HCT116 (cell line): Measurements from ENCODE around the gene ACAP3. TPM values are rescaled to one million over a fixed set of nuclear protein-coding genes. Genes with fewer than 3 reads are reported as not detected.

ENCODE experiments used
- ATAC-seq: fragments of 200-7000 bp; cut with Tn5 transposase; 2 replicates; pipeline ENCODE4 v1.9.1; 2020; ENCODE audit warnings: mild to moderate bottlenecking, moderate library complexity
- BruUV-seq: library from RNA; stranded (reverse); fragments of 400-500 nt; replicated peaks from 2 replicates; lab custom pipeline; 2021; lab: Mats Ljungman, UMichigan
- CTCF ChIA-PET: fragments of 300-600 bp; sonication (Branson Sonifier 250); formaldehyde crosslinking; loops from one replicate; lab custom pipeline; 2021; ENCODE audit warnings: antibody characterized with exemption; lab: Charles Lee
- POLR2A ChIA-PET: fragments of 300-600, 350-600 bp; sonication (Branson Sonifier 250); formaldehyde crosslinking; loops from one replicate; lab custom pipeline; 2021; ENCODE audit warnings: antibody characterized with exemption; lab: Charles Lee
- RAD21 ChIA-PET, 2 experiments: fragments of 300-600 bp; sonication (Branson Sonifier 250); formaldehyde crosslinking; loops; one replicate each; lab custom pipeline; 2023; ENCODE audit warnings: low total read pairs in 2 of 2; ENCODE audit not compliant: uncharacterized antibody in 2 of 2, unreplicated experiment in 2 of 2, low non-redundant PET in 1 of 2; lab: Charles Lee
- DNase-seq: peaks from one replicate; pipeline ENCODE4 v3.0.0-alpha.2; 2010; ENCODE audit warnings: low read depth, low spot score
- H2AFZ ChIP-seq: fragments of 200-600 bp; shearing (Covaris generic), sonication (generic); 2 replicates; pipeline ENCODE4 v1.6.1; 2017; ENCODE audit warnings: low read depth, mixed run types, mixed read lengths, antibody characterized with exemption, low read length; ENCODE audit not compliant: poor library complexity, severe bottlenecking
- H3K27ac ChIP-seq: 2 replicates; pipeline ENCODE4 v1.5.1; 2012; ENCODE audit warnings: low read depth, low read length
- H3K27me3 ChIP-seq: fragments of 200-600 bp; sonication (generic); 2 replicates; pipeline ENCODE4 v1.6.1; 2016; ENCODE audit warnings: mixed run types, low read length, mixed read lengths; ENCODE audit not compliant: insufficient read depth
- H3K36me3 ChIP-seq, 2 experiments: fragments of 200-500 bp in 1 of 2; fragments of 200-600 bp in 1 of 2; sonication (Bioruptor generic) in 1 of 2; sonication (generic) in 1 of 2; 2 replicates each; pipeline versions ENCODE4 v1.5.1 to v1.6.1; 2014 to 2016; ENCODE audit warnings: low read length in 2 of 2, inconsistent platforms in 1 of 2, mixed read lengths in 1 of 2, mixed run types in 1 of 2; ENCODE audit not compliant: insufficient read depth in 2 of 2, control insufficient read depth in 1 of 2
- H3K4me1 ChIP-seq, 2 experiments: fragments of 200-600 bp in 1 of 2; sonication (generic) in 1 of 2; 2 replicates each; pipeline versions ENCODE4 v1.5.1 to v1.6.1; 2012 to 2017; ENCODE audit warnings: low read length in 2 of 2, inconsistent platforms in 1 of 2, mild to moderate bottlenecking in 1 of 2, mixed read lengths in 1 of 2, mixed run types in 1 of 2, moderate library complexity in 1 of 2; ENCODE audit not compliant: insufficient read depth in 2 of 2, control insufficient read depth in 1 of 2
- H3K4me2 ChIP-seq: fragments of 200-600 bp; sonication (generic); 2 replicates; pipeline ENCODE4 v1.6.1; 2017; ENCODE audit warnings: mixed run types, low read length, mixed read lengths
- H3K4me3 ChIP-seq, 2 experiments: fragments of 200-600 bp in 1 of 2; sonication (generic) in 1 of 2; replicated peaks in 1 of 2; 2 replicates each; pipeline ENCODE4 v1.5.1; 2011 to 2016; ENCODE audit warnings: low read length in 2 of 2, control low read depth in 1 of 2, low read depth in 1 of 2, mild to moderate bottlenecking in 1 of 2, mixed read lengths in 1 of 2, mixed run types in 1 of 2
- H3K79me2 ChIP-seq: fragments of 200-600 bp; sonication (generic); 2 replicates; pipeline ENCODE4 v1.6.1; 2017; ENCODE audit warnings: mild to moderate bottlenecking, mixed run types, low read length, moderate library complexity, mixed read lengths; ENCODE audit not compliant: insufficient read depth
- H3K9ac ChIP-seq: fragments of 200-600 bp; sonication (generic); 2 replicates; pipeline ENCODE4 v1.6.1; 2016; ENCODE audit warnings: low read length, mixed read lengths
- H3K9me2 ChIP-seq: fragments of 200-600 bp; sonication (generic), shearing (Covaris generic); 2 replicates; pipeline ENCODE4 v1.6.1; 2017; ENCODE audit warnings: mixed run types, mild to moderate bottlenecking, moderate library complexity; ENCODE audit not compliant: insufficient read depth
- H3K9me3 ChIP-seq, 2 experiments: fragments of 200-500 bp in 1 of 2; fragments of 200-600 bp in 1 of 2; sonication (Bioruptor generic) in 1 of 2; sonication (generic) in 1 of 2; 2 replicates each; pipeline ENCODE4 v1.6.1; 2014 to 2017; ENCODE audit warnings: low read length in 2 of 2, mixed read lengths in 2 of 2, inconsistent platforms in 1 of 2, low read depth in 1 of 2, mild to moderate bottlenecking in 1 of 2, mixed run types in 1 of 2, moderate library complexity in 1 of 2; ENCODE audit not compliant: control insufficient read depth in 1 of 2, insufficient read depth in 1 of 2
- H4K20me1 ChIP-seq: fragments of 200-600 bp; sonication (generic), shearing (Covaris generic); 2 replicates; pipeline ENCODE4 v1.6.1; 2017; ENCODE audit warnings: mixed run types, mild to moderate bottlenecking, moderate library complexity; ENCODE audit not compliant: insufficient read depth
- ATF3 ChIP-seq: IDR thresholded peaks from 2 replicates; pipeline ENCODE4 v1.6.1; 2012
- CEBPB ChIP-seq: IDR thresholded peaks from 2 replicates; pipeline ENCODE4 v1.6.1; 2012; ENCODE audit warnings: low read depth
- ELF1 ChIP-seq: IDR thresholded peaks from 2 replicates; pipeline ENCODE4 v1.6.1; 2012; ENCODE audit warnings: low read depth, borderline replicate concordance
- EZH2 ChIP-seq: fragments of 200-600 bp; sonication (generic); IDR thresholded peaks from 2 replicates; pipeline ENCODE4 v1.6.1; 2017; ENCODE audit warnings: antibody characterized with exemption, mixed run types
- EZH2phosphoT487 ChIP-seq: fragments of 200-600 bp; IDR thresholded peaks from 2 replicates; pipeline ENCODE4 v1.6.1; 2018; ENCODE audit warnings: antibody characterized with exemption, borderline replicate concordance
- JUND ChIP-seq: IDR thresholded peaks from 2 replicates; pipeline ENCODE4 v1.6.1; 2012
- MAX ChIP-seq: IDR thresholded peaks from 2 replicates; pipeline ENCODE4 v1.6.1; 2012
- POLR2A ChIP-seq: IDR thresholded peaks from 2 replicates; pipeline ENCODE4 v1.7.0; 2011; ENCODE audit warnings: borderline replicate concordance; ENCODE audit not compliant: insufficient read depth, insufficient read length; ENCODE audit errors: extremely low read depth
- RAD21 ChIP-seq: IDR thresholded peaks from 2 replicates; pipeline ENCODE4 v1.6.1; 2012; ENCODE audit warnings: low read depth, mild to moderate bottlenecking
- SIN3A ChIP-seq: IDR thresholded peaks from 2 replicates; pipeline ENCODE4 v1.6.1; 2012; ENCODE audit warnings: low read depth
- SP1 ChIP-seq: IDR thresholded peaks from 2 replicates; pipeline ENCODE4 v1.6.1; 2012; ENCODE audit warnings: low read depth
- YY1 ChIP-seq: IDR thresholded peaks from 2 replicates; pipeline ENCODE4 v1.6.1; 2011; ENCODE audit warnings: low read length, low read depth, moderate library complexity, mild to moderate bottlenecking; ENCODE audit not compliant: insufficient replicate concordance; ENCODE audit errors: extremely low read depth
- ZNF274 ChIP-seq: fragments of 200-500 bp; sonication (Bioruptor generic); IDR thresholded peaks from 2 replicates; pipeline ENCODE4 v1.6.1; 2014; ENCODE audit warnings: mild to moderate bottlenecking, low read depth, low read length, inconsistent platforms
- intact Hi-C: fragments of 100-400 bp; cut with micrococcal nuclease; formaldehyde crosslinking; loops from 2 replicates; pipeline ENCODE4 v1.10.0; 2022
- total RNA-seq: library from RNA; stranded (reverse); gene quantifications from one replicate; pipeline ENCODE4 v1.2.1, GENCODE V29; 2021; ENCODE audit not compliant: unreplicated experiment
- TF ChIP-seq, protein P1 (sequence below): IDR thresholded peaks from 2 replicates; pipeline ENCODE4 v1.6.1; 2011; ENCODE audit warnings: mild to moderate bottlenecking, low read length, moderate library complexity; ENCODE audit not compliant: insufficient replicate concordance; ENCODE audit errors: extremely low read depth

The ACAP3 gene
- total RNA-seq, 1 experiment from 2014 or later, result 38.8 TPM

- no peak for TF ChIP-seq EZH2phosphoT487
These were observed 29.4 kb upstream of the ACAP3 start (continued) for GRCh38 chr1:1336931-1337792.

GRCh38 chr1:1336446-1336845 is 28.7 kb upstream of the ACAP3 start:
- Histone ChIP-seq H3K9me3 (no peaks in the 10 kb centered on the region), H3K4me1 (peaks cover 6 to 41% of the 10 kb centered on the region in 2 experiments; a peak in 3 of 4 replicates), H4K20me1 (peaks cover 4% of the 10 kb centered on the region; the same call in 1 of the 2 replicates), H3K79me2 (peaks cover 17% of the 10 kb centered on the region; the same call in 1 of the 2 replicates), H2AFZ (no peak overlapping the region), H3K9me2 (no peaks in the 10 kb centered on the region), H3K9ac (no peak overlapping the region), H3K4me3 (no peak overlapping the region), H3K36me3 (peaks cover 6 to 34% of the 10 kb centered on the region in 2 experiments; a peak in 3 of 4 replicates), H3K27me3 (no peaks in the 10 kb centered on the region), H3K4me2 (no peak overlapping the region), H3K27ac (no peak overlapping the region)
- intact Hi-C loops, result no loop called here
- POLR2A ChIA-PET, result no interaction called here
- no peak for ATAC-seq
- CTCF ChIA-PET, result no interaction called here
- DNase-seq, result no peak
- TF ChIP-seq ELF1 (no peak), EZH2 (no peak), ATF3 (no peak), SP1 (no peak), RAD21 (no peak), SIN3A (no peak), CEBPB (no peak), YY1 (no peak), EZH2phosphoT487 (no peak), MAX (no peak), JUND (no peak), POLR2A (no peak), ZNF274 (no peak)
- TF ChIP-seq, protein P1, sequence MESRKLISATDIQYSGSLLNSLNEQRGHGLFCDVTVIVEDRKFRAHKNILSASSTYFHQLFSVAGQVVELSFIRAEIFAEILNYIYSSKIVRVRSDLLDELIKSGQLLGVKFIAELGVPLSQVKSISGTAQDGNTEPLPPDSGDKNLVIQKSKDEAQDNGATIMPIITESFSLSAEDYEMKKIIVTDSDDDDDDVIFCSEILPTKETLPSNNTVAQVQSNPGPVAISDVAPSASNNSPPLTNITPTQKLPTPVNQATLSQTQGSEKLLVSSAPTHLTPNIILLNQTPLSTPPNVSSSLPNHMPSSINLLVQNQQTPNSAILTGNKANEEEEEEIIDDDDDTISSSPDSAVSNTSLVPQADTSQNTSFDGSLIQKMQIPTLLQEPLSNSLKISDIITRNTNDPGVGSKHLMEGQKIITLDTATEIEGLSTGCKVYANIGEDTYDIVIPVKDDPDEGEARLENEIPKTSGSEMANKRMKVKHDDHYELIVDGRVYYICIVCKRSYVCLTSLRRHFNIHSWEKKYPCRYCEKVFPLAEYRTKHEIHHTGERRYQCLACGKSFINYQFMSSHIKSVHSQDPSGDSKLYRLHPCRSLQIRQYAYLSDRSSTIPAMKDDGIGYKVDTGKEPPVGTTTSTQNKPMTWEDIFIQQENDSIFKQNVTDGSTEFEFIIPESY, result no peak
- no TSS peak for BruUV-seq
- RAD21 ChIA-PET, result no interaction called here
